H9 (cell line): ENCODE results near the gene AFMID. TPM values are rescaled to one million over a fixed set of nuclear protein-coding genes. Genes with fewer than 3 reads are reported as not detected.
"Not testable (repeated sequence)": the region's sequence is repeated elsewhere in the genome, so short reads cannot be mapped to it uniquely, and the experiment has no call there.

Experiments
- DNase-seq: peaks from one replicate; pipeline ENCODE4 v3.0.0-alpha.2; 2017
- H2AFZ ChIP-seq: one replicate; pipeline ENCODE4 v1.6.1; 2013; ENCODE audit warnings: mild to moderate bottlenecking, low read length, control low read depth, moderate library complexity
- H2AK5ac ChIP-seq: 2 replicates; pipeline ENCODE4 v1.6.1; 2013; ENCODE audit warnings: low read length, control low read depth, mixed read lengths; ENCODE audit not compliant: insufficient read length
- H2BK120ac ChIP-seq: one replicate; pipeline ENCODE4 v1.6.1; 2013; ENCODE audit warnings: low read depth, mild to moderate bottlenecking, low read length, control low read depth, inconsistent platforms; ENCODE audit not compliant: poor library complexity, severe bottlenecking
- H2BK12ac ChIP-seq: 2 replicates; pipeline ENCODE4 v1.6.1; 2013; ENCODE audit warnings: low read length, control low read depth, mixed read lengths, low read depth; ENCODE audit not compliant: insufficient read length
- H2BK15ac ChIP-seq: 2 replicates; pipeline ENCODE4 v1.6.1; 2013; ENCODE audit warnings: low read depth, low read length, control low read depth
- H2BK20ac ChIP-seq: one replicate; pipeline ENCODE4 v1.6.1; 2013; ENCODE audit warnings: low read depth, mild to moderate bottlenecking, low read length, control low read depth, inconsistent platforms; ENCODE audit not compliant: poor library complexity, severe bottlenecking
- H2BK5ac ChIP-seq: 2 replicates; pipeline ENCODE4 v1.6.1; 2013; ENCODE audit warnings: low read length, control low read depth, mixed read lengths; ENCODE audit not compliant: insufficient read length
- H3K14ac ChIP-seq: 2 replicates; pipeline ENCODE4 v1.6.1; 2013; ENCODE audit warnings: low read length, control low read depth; ENCODE audit not compliant: insufficient read depth
- H3K18ac ChIP-seq: 2 replicates; pipeline ENCODE4 v1.6.1; 2013; ENCODE audit warnings: low read depth, mild to moderate bottlenecking, mixed read lengths, low read length, control low read depth; ENCODE audit not compliant: insufficient read length
- H3K23ac ChIP-seq: 2 replicates; pipeline ENCODE4 v1.6.1; 2013; ENCODE audit warnings: low read length, control low read depth, mixed read lengths, low read depth; ENCODE audit not compliant: insufficient read length
- H3K23me2 ChIP-seq: 2 replicates; pipeline ENCODE4 v1.6.1; 2013; ENCODE audit warnings: low read depth, mild to moderate bottlenecking, mixed read lengths, low read length, control low read depth; ENCODE audit not compliant: insufficient read length, poor library complexity, severe bottlenecking
- H3K27ac ChIP-seq: 2 replicates; pipeline ENCODE4 v1.5.1; 2013; ENCODE audit warnings: low read length, control low read depth, mixed read lengths, low read depth; ENCODE audit not compliant: insufficient read length
- H3K27me3 ChIP-seq: 2 replicates; pipeline ENCODE4 v1.6.1; 2013; ENCODE audit warnings: low read length, control low read depth, inconsistent platforms; ENCODE audit not compliant: insufficient read depth
- H3K4ac ChIP-seq: 2 replicates; pipeline ENCODE4 v1.6.1; 2013; ENCODE audit warnings: low read depth, mild to moderate bottlenecking, control low read depth, inconsistent platforms, low read length, moderate library complexity
- H3K4me1 ChIP-seq: 2 replicates; pipeline ENCODE4 v1.6.1; 2013; ENCODE audit warnings: low read length, control low read depth, inconsistent platforms; ENCODE audit not compliant: insufficient read depth
- H3K4me2 ChIP-seq: 2 replicates; pipeline ENCODE4 v1.6.1; 2013; ENCODE audit warnings: low read length, control low read depth, mixed read lengths; ENCODE audit not compliant: insufficient read length, insufficient read depth
- H3K56ac ChIP-seq: 2 replicates; pipeline ENCODE4 v1.6.1; 2013; ENCODE audit warnings: low read depth, mild to moderate bottlenecking, mixed read lengths, low read length, control low read depth; ENCODE audit not compliant: insufficient read length
- H3K79me1 ChIP-seq: 2 replicates; pipeline ENCODE4 v1.6.1; 2013; ENCODE audit warnings: low read depth, mild to moderate bottlenecking, moderate library complexity, low read length, control low read depth, inconsistent platforms; ENCODE audit not compliant: insufficient read depth, poor library complexity, severe bottlenecking
- H3K79me2 ChIP-seq: 2 replicates; pipeline ENCODE4 v1.6.1; 2013; ENCODE audit warnings: low read length, control low read depth, inconsistent platforms; ENCODE audit not compliant: insufficient read depth
- H3K9ac ChIP-seq: 2 replicates; pipeline ENCODE4 v1.6.1; 2013; ENCODE audit warnings: low read length, control low read depth, mixed read lengths; ENCODE audit not compliant: insufficient read length; ENCODE audit errors: extremely low read depth
- H3K9me3 ChIP-seq: one replicate; pipeline ENCODE4 v1.6.1; 2013; ENCODE audit warnings: low read depth, low read length, inconsistent platforms; ENCODE audit not compliant: control insufficient read depth
- H3T11ph ChIP-seq: one replicate; pipeline ENCODE4 v1.6.1; 2013; ENCODE audit warnings: mild to moderate bottlenecking, low read length, control low read depth, inconsistent platforms
- H4K20me1 ChIP-seq: one replicate; pipeline ENCODE4 v1.6.1; 2013; ENCODE audit not compliant: control insufficient read depth, insufficient read length, insufficient read depth
- H4K5ac ChIP-seq: 2 replicates; pipeline ENCODE4 v1.6.1; 2013; ENCODE audit warnings: low read depth, mild to moderate bottlenecking, mixed read lengths, low read length, control low read depth; ENCODE audit not compliant: insufficient read length
- H4K8ac ChIP-seq: replicated peaks from 2 replicates; pipeline ENCODE4 v1.6.1; 2013; ENCODE audit warnings: low read length, control low read depth, mixed read lengths, low read depth; ENCODE audit not compliant: insufficient read length
- H4K91ac ChIP-seq: 2 replicates; pipeline ENCODE4 v1.6.1; 2013; ENCODE audit warnings: low read depth, mild to moderate bottlenecking, moderate library complexity, mixed read lengths, low read length, control low read depth; ENCODE audit not compliant: insufficient read length
- H3K27ac Mint-ChIP-seq, 3 experiments: 2 replicates in 2 of 3; 3 replicates in 1 of 3; pipeline ENCODE4 v1.8.0; 2020 to 2021; ENCODE audit warnings: mixed read lengths in 3 of 3, mild to moderate bottlenecking in 1 of 3, moderate library complexity in 1 of 3
- H3K27me3 Mint-ChIP-seq: 2 replicates; pipeline ENCODE4 v1.8.0; 2021; ENCODE audit warnings: low read depth, mild to moderate bottlenecking, moderate library complexity, mixed read lengths
- H3K36me3 Mint-ChIP-seq, 3 experiments: 2 replicates in 2 of 3; 3 replicates in 1 of 3; pipeline ENCODE4 v1.8.0; 2020 to 2021; ENCODE audit warnings: low read depth in 3 of 3, mixed read lengths in 3 of 3; ENCODE audit not compliant: insufficient read depth in 1 of 3
- H3K4me1 Mint-ChIP-seq, 2 experiments: 2 replicates each; pipeline ENCODE4 v1.8.0; 2020; ENCODE audit warnings: mixed read lengths in 2 of 2
- H3K4me3 Mint-ChIP-seq, 2 experiments: 2 replicates in 1 of 2; 3 replicates in 1 of 2; pipeline ENCODE4 v1.8.0; 2020 to 2021; ENCODE audit warnings: mild to moderate bottlenecking in 2 of 2, mixed read lengths in 2 of 2, moderate library complexity in 1 of 2
- H3K9me3 Mint-ChIP-seq, 2 experiments: 2 replicates in 1 of 2; 3 replicates in 1 of 2; pipeline ENCODE4 v1.8.0; 2020; ENCODE audit warnings: mild to moderate bottlenecking in 2 of 2, mixed read lengths in 2 of 2, moderate library complexity in 1 of 2
- WGBS: extraction: QIAGEN DNeasy Blood & Tissue Kit; methylation state at CpG from one replicate; pipeline ENCODE4 v1.1.7; 2013; ENCODE audit warnings: missing lambda C conversion rate, low lambda C conversion rate, mixed read lengths; ENCODE audit not compliant: insufficient read length; ENCODE audit errors: extremely low coverage; 5-methylcytosine and 5-hydroxymethylcytosine counted together
- total RNA-seq: library from RNA; stranded (reverse); gene quantifications from 2 replicates; pipeline ENCODE4 v1.2.1, GENCODE V29; 2021
- TF ChIP-seq, protein P1 (sequence below): fragments of 200-600 bp; sonication (generic); conservative IDR thresholded peaks from 3 replicates; pipeline ENCODE4 v1.8.0; 2021; ENCODE audit warnings: antibody characterized with exemption, mild to moderate bottlenecking

Gene AFMID
- total RNA-seq, 1 experiment from 2014 or later: 64.1 TPM

DNA sequence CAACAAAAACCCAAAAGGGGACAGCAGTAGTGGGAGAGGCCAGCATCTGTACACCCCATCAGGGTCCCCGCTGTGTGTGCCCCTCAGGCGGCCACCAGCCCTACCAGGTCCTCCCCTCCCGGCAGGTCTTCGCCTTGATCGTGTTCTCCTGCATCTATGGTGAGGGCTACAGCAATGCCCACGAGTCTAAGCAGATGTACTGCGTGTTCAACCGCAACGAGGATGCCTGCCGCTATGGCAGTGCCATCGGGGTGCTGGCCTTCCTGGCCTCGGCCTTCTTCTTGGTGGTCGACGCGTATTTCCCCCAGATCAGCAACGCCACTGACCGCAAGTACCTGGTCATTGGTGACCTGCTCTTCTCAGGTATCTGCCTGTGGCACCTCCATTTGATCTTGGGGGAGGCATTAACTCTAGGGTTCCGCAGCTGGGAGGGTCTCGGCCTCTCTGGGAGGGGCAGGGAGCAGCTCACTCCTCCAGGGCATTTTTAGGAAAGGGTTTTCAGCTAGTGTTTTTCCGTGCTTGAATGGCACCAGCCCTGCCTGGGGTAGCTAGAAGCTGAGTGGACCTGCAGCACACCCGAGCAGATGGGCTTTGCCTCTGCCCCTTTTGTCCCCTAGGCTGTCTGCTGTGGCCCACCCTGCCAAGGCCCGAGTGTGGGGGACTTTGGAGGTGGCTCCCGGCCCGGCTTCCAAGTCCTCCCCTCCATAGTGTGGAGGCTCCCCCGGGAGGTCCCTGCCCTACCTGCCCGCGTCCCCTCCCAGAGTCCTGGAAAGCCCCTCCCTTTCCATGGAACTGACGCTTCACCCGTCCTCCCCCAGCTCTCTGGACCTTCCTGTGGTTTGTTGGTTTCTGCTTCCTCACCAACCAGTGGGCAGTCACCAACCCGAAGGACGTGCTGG is 16.2 kb upstream of the AFMID start:
- no peaks in the 10 kb centered on the region for H3K79me1 ChIP-seq
- no peaks in the 10 kb centered on the region for H3K9me3 ChIP-seq
- no peak overlapping the region for H2BK20ac ChIP-seq
- peaks cover 17 to 46% (median 31%) of the 10 kb centered on the region in 3 experiments for H3K36me3 Mint-ChIP-seq
- H4K5ac ChIP-seq: no peak overlapping the region
- no peak overlapping the region for H2BK12ac ChIP-seq
- no peaks in the 10 kb centered on the region for H3K27me3 ChIP-seq
- H3K14ac ChIP-seq: no peak overlapping the region
- peak overlapping the region in 1 of 2 experiments; percentile 1; a peak in 1 of 5 replicates for H3K4me3 Mint-ChIP-seq
- H2BK15ac ChIP-seq: no peak overlapping the region
- no peak overlapping the region for H2BK120ac ChIP-seq
- H3K27ac ChIP-seq: no peak overlapping the region
- no peak overlapping the region for H3K9ac ChIP-seq
- H2AK5ac ChIP-seq: no peak overlapping the region
- H4K91ac ChIP-seq: no peak overlapping the region
- peaks cover 4% of the 10 kb centered on the region for H4K20me1 ChIP-seq
- DNase-seq: no peak
- no CpG with 5 or more reads among the region's 31 CpGs for WGBS
- H3K23ac ChIP-seq: no peak overlapping the region
- TF ChIP-seq, protein P1, sequence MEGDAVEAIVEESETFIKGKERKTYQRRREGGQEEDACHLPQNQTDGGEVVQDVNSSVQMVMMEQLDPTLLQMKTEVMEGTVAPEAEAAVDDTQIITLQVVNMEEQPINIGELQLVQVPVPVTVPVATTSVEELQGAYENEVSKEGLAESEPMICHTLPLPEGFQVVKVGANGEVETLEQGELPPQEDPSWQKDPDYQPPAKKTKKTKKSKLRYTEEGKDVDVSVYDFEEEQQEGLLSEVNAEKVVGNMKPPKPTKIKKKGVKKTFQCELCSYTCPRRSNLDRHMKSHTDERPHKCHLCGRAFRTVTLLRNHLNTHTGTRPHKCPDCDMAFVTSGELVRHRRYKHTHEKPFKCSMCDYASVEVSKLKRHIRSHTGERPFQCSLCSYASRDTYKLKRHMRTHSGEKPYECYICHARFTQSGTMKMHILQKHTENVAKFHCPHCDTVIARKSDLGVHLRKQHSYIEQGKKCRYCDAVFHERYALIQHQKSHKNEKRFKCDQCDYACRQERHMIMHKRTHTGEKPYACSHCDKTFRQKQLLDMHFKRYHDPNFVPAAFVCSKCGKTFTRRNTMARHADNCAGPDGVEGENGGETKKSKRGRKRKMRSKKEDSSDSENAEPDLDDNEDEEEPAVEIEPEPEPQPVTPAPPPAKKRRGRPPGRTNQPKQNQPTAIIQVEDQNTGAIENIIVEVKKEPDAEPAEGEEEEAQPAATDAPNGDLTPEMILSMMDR: no peak
- H3K4me1 ChIP-seq: no peaks in the 10 kb centered on the region; the same call in 1 of the 2 replicates
- no peaks in the 10 kb centered on the region; the same call in 1 of the 2 replicates for H3K27me3 Mint-ChIP-seq
- no peak overlapping the region for H3T11ph ChIP-seq
- H3K4me1 Mint-ChIP-seq: peaks cover 32 to 53% of the 10 kb centered on the region in 2 experiments
- no peak overlapping the region for H3K4ac ChIP-seq
- H3K27ac Mint-ChIP-seq: peak overlapping the region in 1 of 3 experiments; percentile 77; a peak in 2 of 7 replicates
- no peak overlapping the region for H4K8ac ChIP-seq
- H3K18ac ChIP-seq: no peak overlapping the region
- H3K23me2 ChIP-seq: no peaks in the 10 kb centered on the region
- no peaks in the 10 kb centered on the region for H3K9me3 Mint-ChIP-seq
- no peaks in the 10 kb centered on the region for H3K79me2 ChIP-seq
- H3K4me2 ChIP-seq: no peak overlapping the region
- H2BK5ac ChIP-seq: no peak overlapping the region
- no peak overlapping the region for H3K56ac ChIP-seq
- no peak overlapping the region for H2AFZ ChIP-seq

- not testable (repeated sequence) for H3K18ac ChIP-seq, H3K4ac ChIP-seq, H2AK5ac ChIP-seq, H3K14ac ChIP-seq, H3K4me1 ChIP-seq, DNase-seq, H4K8ac ChIP-seq, H3K27ac ChIP-seq, H3K23me2 ChIP-seq, H3K56ac ChIP-seq, H3K79me1 ChIP-seq, H3T11ph ChIP-seq, H2BK120ac ChIP-seq, H4K20me1 ChIP-seq, H2BK5ac ChIP-seq, H3K9me3 Mint-ChIP-seq, H4K91ac ChIP-seq, H3K4me2 ChIP-seq, H4K5ac ChIP-seq, H3K79me2 ChIP-seq, H3K9me3 ChIP-seq, H3K27me3 Mint-ChIP-seq, H2BK12ac ChIP-seq, H3K27me3 ChIP-seq, H2BK15ac ChIP-seq, H2AFZ ChIP-seq, H3K9ac ChIP-seq, H2BK20ac ChIP-seq, H3K23ac ChIP-seq
- peaks cover 19 to 50% (median 36%) of the 10 kb centered on the region in 3 experiments for H3K36me3 Mint-ChIP-seq
- peak overlapping the region in 1 of 3 experiments; percentile 80; a peak in 4 of 7 replicates for H3K27ac Mint-ChIP-seq
- H3K4me3 Mint-ChIP-seq: 0 out of 5 replicates have a peak overlapping the region, but pooled peaks of 1 of the 2 experiments have one; percentile 38
- peaks cover 31 to 57% of the 10 kb centered on the region in 2 experiments for H3K4me1 Mint-ChIP-seq
- no CpG with 5 or more reads among the region's 19 CpGs for WGBS
These were observed 15.4 kb upstream of the AFMID start for GRCh38 chr17:78171591-78172248.
